Keratinocyte (primary cell): Measurements from ENCODE around the gene NPC2. TPM values are rescaled to one million over a fixed set of nuclear protein-coding genes. Genes with fewer than 3 reads are reported as not detected.

Experiments
- DNase-seq: peaks from one replicate; pipeline ENCODE4 v3.0.0-alpha.2; 2011; ENCODE audit warnings: low read depth, missing footprints, low spot score
- FAIRE-seq: peaks from 2 replicates; lab custom pipeline; 2011; peaks lifted over from hg19 to GRCh38; lab: Jason Lieb, UNC
- H2AFZ ChIP-seq: 2 replicates; pipeline ENCODE4 v1.6.0; 2012; ENCODE audit warnings: low read length, control low read depth, inconsistent platforms; ENCODE audit not compliant: control insufficient read depth
- H3K27ac ChIP-seq: 2 replicates; pipeline ENCODE4 v1.5.1; 2011; ENCODE audit warnings: low read length; ENCODE audit not compliant: control insufficient read depth, insufficient read depth
- H3K27me3 ChIP-seq: 3 replicates; pipeline ENCODE4 v1.6.0; 2011; ENCODE audit warnings: low read length; ENCODE audit not compliant: control insufficient read depth, insufficient read depth; ENCODE audit errors: extremely low read depth
- H3K36me3 ChIP-seq, 2 experiments: 2 replicates in 1 of 2; 3 replicates in 1 of 2; pipeline ENCODE4 v1.5.1; 2011; ENCODE audit warnings: low read length in 2 of 2, mild to moderate bottlenecking in 1 of 2; ENCODE audit not compliant: control insufficient read depth in 2 of 2, insufficient read depth in 2 of 2; ENCODE audit errors: extremely low read depth in 1 of 2
- H3K4me1 ChIP-seq: 3 replicates; pipeline ENCODE4 v1.5.1; 2011; ENCODE audit warnings: low read length; ENCODE audit not compliant: control insufficient read depth, insufficient read depth; ENCODE audit errors: extremely low read depth
- H3K4me2 ChIP-seq: 3 replicates; pipeline ENCODE4 v1.6.0; 2011; ENCODE audit warnings: low read depth, low read length; ENCODE audit not compliant: control insufficient read depth, insufficient read depth; ENCODE audit errors: extremely low read depth
- H3K4me3 ChIP-seq, 3 experiments: fragments of 200-600 bp in 1 of 3; sonication (generic) in 1 of 3; 2 replicates in 2 of 3; 3 replicates in 1 of 3; pipeline ENCODE4 v1.5.1; 2011 to 2016; ENCODE audit warnings: low read length in 3 of 3, mild to moderate bottlenecking in 3 of 3, control low read depth in 2 of 3, inconsistent platforms in 1 of 3, low read depth in 1 of 3, mixed read lengths in 1 of 3, mixed run types in 1 of 3, moderate library complexity in 1 of 3; ENCODE audit not compliant: control insufficient read depth in 2 of 3, insufficient read depth in 2 of 3; ENCODE audit errors: extremely low read depth in 1 of 3
- H3K79me2 ChIP-seq: 2 replicates; pipeline ENCODE4 v1.6.0; 2012; ENCODE audit warnings: low read length; ENCODE audit not compliant: control insufficient read depth, insufficient read depth
- H3K9ac ChIP-seq: 3 replicates; pipeline ENCODE4 v1.6.0; 2011; ENCODE audit warnings: low read length; ENCODE audit not compliant: control insufficient read depth, insufficient read depth; ENCODE audit errors: extremely low read depth
- H3K9me1 ChIP-seq: 3 replicates; pipeline ENCODE4 v1.6.0; 2011; ENCODE audit warnings: low read length; ENCODE audit not compliant: control insufficient read depth, insufficient read depth; ENCODE audit errors: extremely low read depth
- H3K9me3 ChIP-seq: 2 replicates; pipeline ENCODE4 v1.5.1; 2012; ENCODE audit warnings: low read depth, low read length; ENCODE audit not compliant: control insufficient read depth
- H4K20me1 ChIP-seq: 3 replicates; pipeline ENCODE4 v1.6.0; 2011; ENCODE audit warnings: low read length; ENCODE audit not compliant: control insufficient read depth, insufficient read depth; ENCODE audit errors: extremely low read depth
- EZH2 ChIP-seq: IDR thresholded peaks from one replicate; pipeline ENCODE4 v1.6.1; 2012; ENCODE audit warnings: inconsistent platforms, mild to moderate bottlenecking, low read length, moderate library complexity
- dilution Hi-C: fragments of 300-500 bp; cut with MboI; formaldehyde crosslinking; loops from one replicate; pipeline ENCODE4 v1.7.0; 2020; ENCODE audit warnings: low sequenced_read_pairs; ENCODE audit not compliant: extremely low pct_ligation_motif_present
- polyA plus RNA-seq, 5 experiments: library from polyadenylated mRNA; depleted of rRNA in 3 of 5; stranded (reverse) in 3 of 5; stranded (forward) in 1 of 5; unstranded in 1 of 5; fragments of >200 nt; gene quantifications; 1 replicate in 1 of 5; 2 replicates in 3 of 5; 3 replicates in 1 of 5; pipeline versions ENCODE4 v1.2.1 to v1.2.3, GENCODE V29; 2011 to 2012; ENCODE audit warnings: missing spikeins in 2 of 5, low read depth in 1 of 5, low replicate concordance in 1 of 5
- TF ChIP-seq, protein P1 (sequence below), 3 experiments: IDR thresholded peaks in 1 of 3; conservative IDR thresholded peaks in 1 of 3; optimal IDR thresholded peaks in 1 of 3; 2 replicates in 2 of 3; 3 replicates in 1 of 3; pipeline versions ENCODE3 to v1.5.1; 2011; ENCODE audit warnings: low read length in 3 of 3, mild to moderate bottlenecking in 3 of 3, moderate library complexity in 2 of 3, control low read depth in 1 of 3, inconsistent platforms in 1 of 3; ENCODE audit not compliant: insufficient read depth in 2 of 3; ENCODE audit errors: extremely low read depth in 1 of 3

Gene NPC2
- polyA plus RNA-seq, 1 donor (not counting 4 experiments of a cell fraction or from before 2014, with no cell fraction given), result 221 TPM

DNA sequence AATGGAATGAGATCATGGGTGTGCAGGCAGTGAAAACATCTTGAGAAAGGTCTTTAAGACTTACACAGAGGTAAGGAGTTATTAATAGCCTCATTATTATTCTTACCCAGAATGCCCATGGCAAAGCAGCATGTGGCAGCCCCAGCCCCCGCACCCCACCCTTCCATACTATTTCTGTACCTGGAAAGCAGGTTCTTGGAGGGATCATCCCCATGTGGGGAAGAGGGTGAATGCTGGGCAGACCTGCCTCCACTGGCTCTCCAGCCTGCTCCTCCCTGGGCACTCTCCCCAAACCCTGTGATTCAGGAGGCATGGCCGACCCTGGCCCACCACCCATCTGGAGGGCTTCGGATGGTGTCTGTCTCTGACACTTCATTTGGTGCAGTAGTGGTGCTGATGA, 28.3 kb downstream of the NPC2 start:
- FAIRE-seq, result no peak
- DNase-seq, result no peak
- no peak for TF ChIP-seq EZH2
- TF ChIP-seq, protein P1, sequence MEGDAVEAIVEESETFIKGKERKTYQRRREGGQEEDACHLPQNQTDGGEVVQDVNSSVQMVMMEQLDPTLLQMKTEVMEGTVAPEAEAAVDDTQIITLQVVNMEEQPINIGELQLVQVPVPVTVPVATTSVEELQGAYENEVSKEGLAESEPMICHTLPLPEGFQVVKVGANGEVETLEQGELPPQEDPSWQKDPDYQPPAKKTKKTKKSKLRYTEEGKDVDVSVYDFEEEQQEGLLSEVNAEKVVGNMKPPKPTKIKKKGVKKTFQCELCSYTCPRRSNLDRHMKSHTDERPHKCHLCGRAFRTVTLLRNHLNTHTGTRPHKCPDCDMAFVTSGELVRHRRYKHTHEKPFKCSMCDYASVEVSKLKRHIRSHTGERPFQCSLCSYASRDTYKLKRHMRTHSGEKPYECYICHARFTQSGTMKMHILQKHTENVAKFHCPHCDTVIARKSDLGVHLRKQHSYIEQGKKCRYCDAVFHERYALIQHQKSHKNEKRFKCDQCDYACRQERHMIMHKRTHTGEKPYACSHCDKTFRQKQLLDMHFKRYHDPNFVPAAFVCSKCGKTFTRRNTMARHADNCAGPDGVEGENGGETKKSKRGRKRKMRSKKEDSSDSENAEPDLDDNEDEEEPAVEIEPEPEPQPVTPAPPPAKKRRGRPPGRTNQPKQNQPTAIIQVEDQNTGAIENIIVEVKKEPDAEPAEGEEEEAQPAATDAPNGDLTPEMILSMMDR (optimal IDR thresholded peaks at IDR 0.05 in 1 of 3, IDR thresholded peaks at IDR 0.05 in 1 of 3, conservative IDR thresholded peaks at IDR 0.05 in 1 of 3; ENCODE audit: extremely low read depth in 1 of 3, insufficient read depth in 2 of 3, low read length in 3 of 3), result no peak

DNA sequence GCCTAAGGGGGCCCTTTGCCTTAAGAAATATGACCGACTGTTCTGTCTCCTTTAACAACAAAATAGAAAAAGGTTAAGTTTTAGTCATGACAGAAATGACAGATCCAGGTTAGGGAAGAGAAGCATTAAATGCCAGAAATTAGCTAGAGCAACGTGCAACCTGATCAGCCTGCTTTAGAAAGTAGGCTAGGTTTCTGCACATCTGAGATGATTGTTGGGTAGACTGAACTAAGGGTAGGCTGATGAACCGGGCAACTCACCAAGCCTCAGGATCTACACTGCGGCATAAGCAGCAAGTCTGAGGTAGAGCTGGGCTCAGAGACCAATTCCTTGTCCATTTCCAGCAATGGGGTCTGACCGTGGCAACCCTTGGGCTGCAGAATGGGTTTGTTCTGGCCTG, 29.4 kb downstream of the NPC2 start:
- TF ChIP-seq EZH2, result no peak
- TF ChIP-seq, protein P1 (optimal IDR thresholded peaks at IDR 0.05 in 1 of 3, IDR thresholded peaks at IDR 0.05 in 1 of 3, conservative IDR thresholded peaks at IDR 0.05 in 1 of 3; ENCODE audit: extremely low read depth in 1 of 3, insufficient read depth in 2 of 3, low read length in 3 of 3), result no peak
- no peak overlapping the region for H3K4me2 ChIP-seq
- no peak overlapping the region for H2AFZ ChIP-seq
- no peak overlapping the region for H3K4me3 ChIP-seq
- H3K36me3 ChIP-seq, result no peaks in the 10 kb centered on the region
- dilution Hi-C loops, result no loop called here
- H3K79me2 ChIP-seq, result no peaks in the 10 kb centered on the region
- DNase-seq, result no peak
- H3K9me1 ChIP-seq, result no peaks in the 10 kb centered on the region
- no peaks in the 10 kb centered on the region for H3K9me3 ChIP-seq
- no peaks in the 10 kb centered on the region for H4K20me1 ChIP-seq
- no peak overlapping the region for H3K9ac ChIP-seq
- H3K27me3 ChIP-seq, result no peaks in the 10 kb centered on the region
- H3K4me1 ChIP-seq, result no peaks in the 10 kb centered on the region
- H3K27ac ChIP-seq, result no peak overlapping the region
- no peak for FAIRE-seq

More for the DNA sequence above, 28.3 kb downstream of the NPC2 start:
- no peaks in the 10 kb centered on the region for H4K20me1 ChIP-seq
- H3K4me2 ChIP-seq, result no peak overlapping the region
- H3K9me3 ChIP-seq, result no peaks in the 10 kb centered on the region
- no peaks in the 10 kb centered on the region for H3K9me1 ChIP-seq
- H3K27ac ChIP-seq, result no peak overlapping the region
- no peaks in the 10 kb centered on the region for H3K36me3 ChIP-seq
- no peaks in the 10 kb centered on the region for H3K79me2 ChIP-seq
- H3K4me1 ChIP-seq, result no peaks in the 10 kb centered on the region
- H3K9ac ChIP-seq, result no peak overlapping the region
- dilution Hi-C loops, result no loop called here
- H3K27me3 ChIP-seq, result no peaks in the 10 kb centered on the region
- H2AFZ ChIP-seq, result no peak overlapping the region
- H3K4me3 ChIP-seq, result no peak overlapping the region
